ENCODE data around the gene CAMKMT. TPM values are rescaled to one million over a fixed set of nuclear protein-coding genes. Genes with fewer than 3 reads are reported as not detected.

CAMKMT gene
- total RNA-seq, 1 experiment from 2014 or later = 17.4 TPM

DNA sequence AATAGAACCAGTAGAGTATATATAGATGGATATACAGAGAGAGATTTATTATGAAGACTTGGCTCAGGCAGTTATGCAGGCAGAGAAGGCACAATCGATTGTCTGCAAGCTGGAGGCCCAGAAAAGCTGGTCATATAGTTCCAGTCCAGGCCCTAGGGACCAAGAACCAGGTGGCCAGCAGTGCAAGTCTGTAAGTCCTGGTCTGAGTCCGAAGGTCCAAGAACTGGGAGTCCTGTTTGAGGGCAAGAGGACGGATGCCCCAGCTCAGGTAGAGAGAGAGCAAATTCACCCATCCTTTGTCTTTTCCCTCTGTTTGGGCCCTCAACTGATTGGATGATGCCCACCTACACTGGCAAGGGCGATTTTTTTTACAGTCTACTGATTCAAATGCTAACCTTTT lies 164.6 kb downstream of the CAMKMT start:
- Mint-ChIP-seq H3K36me3 (ENCODE audit: insufficient read depth in 1 of 3, low read depth in 3 of 3) (peaks cover 9 to 18% (median 11%) of the 10 kb centered on the region in 3 experiments), H3K4me3 (no peak overlapping the region), H3K27ac (no peak overlapping the region), H3K9me3 (peaks cover 14 to 18% of the 10 kb centered on the region in 2 experiments), H3K4me1 (no peaks in the 10 kb centered on the region), H3K27me3 (ENCODE audit: low read depth) (no peaks in the 10 kb centered on the region)
- no peaks in the 10 kb centered on the region for H4K20me1 ChIP-seq (ENCODE audit: control insufficient read depth, insufficient read depth, insufficient read length)
- no peak overlapping the region for H2AFZ ChIP-seq (ENCODE audit: low read length)
- H3K79me1 ChIP-seq (ENCODE audit: insufficient read depth, low read depth, low read length, poor library complexity, severe bottlenecking) = no peaks in the 10 kb centered on the region
- WGBS (ENCODE audit: extremely low coverage, insufficient read length, low lambda C conversion rate) = no CpG with 5 or more reads among the region's 4 CpGs
- no peak overlapping the region for H2BK20ac ChIP-seq (ENCODE audit: low read depth, low read length, poor library complexity, severe bottlenecking)
- no peak overlapping the region for H3T11ph ChIP-seq (ENCODE audit: low read length)
- H2BK5ac ChIP-seq (ENCODE audit: insufficient read length, low read length) = no peak overlapping the region
- H3K27ac ChIP-seq (ENCODE audit: insufficient read length, low read depth, low read length) = no peak overlapping the region
- H3K27me3 ChIP-seq (ENCODE audit: insufficient read depth, low read length) = no peaks in the 10 kb centered on the region
- H3K4me1 ChIP-seq (ENCODE audit: insufficient read depth, low read length) = no peaks in the 10 kb centered on the region
- no peak overlapping the region for H4K91ac ChIP-seq (ENCODE audit: insufficient read length, low read depth, low read length)
- no peak overlapping the region for H3K18ac ChIP-seq (ENCODE audit: insufficient read length, low read depth, low read length)
- H3K4me2 ChIP-seq (ENCODE audit: insufficient read depth, insufficient read length, low read length) = no peak overlapping the region
- H2BK12ac ChIP-seq (ENCODE audit: insufficient read length, low read depth, low read length) = no peak overlapping the region
- H3K56ac ChIP-seq (ENCODE audit: insufficient read length, low read depth, low read length) = no peak overlapping the region
- no peak overlapping the region for H3K9ac ChIP-seq (ENCODE audit: extremely low read depth, insufficient read length, low read length)
- no peak overlapping the region for H2BK15ac ChIP-seq (ENCODE audit: low read depth, low read length)
- no peak overlapping the region for H4K5ac ChIP-seq (ENCODE audit: insufficient read length, low read depth, low read length)
- no peaks in the 10 kb centered on the region for H3K23me2 ChIP-seq (ENCODE audit: insufficient read length, low read depth, low read length, poor library complexity, severe bottlenecking)
- no peak overlapping the region for H2AK5ac ChIP-seq (ENCODE audit: insufficient read length, low read length)
- H3K4ac ChIP-seq (ENCODE audit: low read depth, low read length) = no peak overlapping the region
- no peak overlapping the region for H3K23ac ChIP-seq (ENCODE audit: insufficient read length, low read depth, low read length)
- TF ChIP-seq, protein P1, sequence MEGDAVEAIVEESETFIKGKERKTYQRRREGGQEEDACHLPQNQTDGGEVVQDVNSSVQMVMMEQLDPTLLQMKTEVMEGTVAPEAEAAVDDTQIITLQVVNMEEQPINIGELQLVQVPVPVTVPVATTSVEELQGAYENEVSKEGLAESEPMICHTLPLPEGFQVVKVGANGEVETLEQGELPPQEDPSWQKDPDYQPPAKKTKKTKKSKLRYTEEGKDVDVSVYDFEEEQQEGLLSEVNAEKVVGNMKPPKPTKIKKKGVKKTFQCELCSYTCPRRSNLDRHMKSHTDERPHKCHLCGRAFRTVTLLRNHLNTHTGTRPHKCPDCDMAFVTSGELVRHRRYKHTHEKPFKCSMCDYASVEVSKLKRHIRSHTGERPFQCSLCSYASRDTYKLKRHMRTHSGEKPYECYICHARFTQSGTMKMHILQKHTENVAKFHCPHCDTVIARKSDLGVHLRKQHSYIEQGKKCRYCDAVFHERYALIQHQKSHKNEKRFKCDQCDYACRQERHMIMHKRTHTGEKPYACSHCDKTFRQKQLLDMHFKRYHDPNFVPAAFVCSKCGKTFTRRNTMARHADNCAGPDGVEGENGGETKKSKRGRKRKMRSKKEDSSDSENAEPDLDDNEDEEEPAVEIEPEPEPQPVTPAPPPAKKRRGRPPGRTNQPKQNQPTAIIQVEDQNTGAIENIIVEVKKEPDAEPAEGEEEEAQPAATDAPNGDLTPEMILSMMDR (conservative IDR thresholded peaks at IDR 0.05) = no peak
- no peaks in the 10 kb centered on the region for H3K79me2 ChIP-seq (ENCODE audit: insufficient read depth, low read length)
- no peak for DNase-seq
- H3K14ac ChIP-seq (ENCODE audit: insufficient read depth, low read length) = no peak overlapping the region
- no peak overlapping the region for H4K8ac ChIP-seq (replicated peaks; ENCODE audit: insufficient read length, low read depth, low read length)
- H3K9me3 ChIP-seq (ENCODE audit: control insufficient read depth, low read depth, low read length) = no peaks in the 10 kb centered on the region
- H2BK120ac ChIP-seq (ENCODE audit: low read depth, low read length, poor library complexity, severe bottlenecking) = no peak overlapping the region

Measured in H9 (cell line).